K562 (cell line): ENCODE results near the gene SH3BP5L. TPM values are rescaled to one million over a fixed set of nuclear protein-coding genes. Genes with fewer than 3 reads are reported as not detected.
A peak's percentile ranks its signal among the peaks of the same experiment; 100 is the strongest.

ENCODE experiments used
- ATF7 ChIP-seq: fragments of 450-650 bp; IDR thresholded peaks from 2 replicates; pipeline ENCODE4 v1.7.1; 2014; ENCODE audit warnings: mild to moderate bottlenecking, moderate library complexity
- CBX3 ChIP-seq, 2 experiments: IDR thresholded peaks; 1 replicate in 1 of 2; 2 replicates in 1 of 2; pipeline ENCODE4 v1.6.1; 2012; ENCODE audit warnings: inconsistent platforms in 2 of 2, low read length in 2 of 2, borderline replicate concordance in 1 of 2, control low read depth in 1 of 2
- CHD1 ChIP-seq: fragments of 200-600 bp; sonication (generic); IDR thresholded peaks from one replicate; pipeline ENCODE4 v1.6.1; 2012; ENCODE audit warnings: mild to moderate bottlenecking, moderate library complexity, low read length, inconsistent platforms
- CXXC5 ChIP-seq: fragments of 250-450 bp; sonication (Bioruptor Pico); IDR thresholded peaks from 2 replicates; pipeline ENCODE4 v1.8.0; 2022; ENCODE audit warnings: inconsistent platforms, mild to moderate bottlenecking, moderate library complexity
- SMAD4 ChIP-seq: fragments of 250-450 bp; sonication (Bioruptor Pico); conservative IDR thresholded peaks from 2 replicates; pipeline ENCODE4 v1.8.0; 2021; ENCODE audit warnings: inconsistent platforms, mild to moderate bottlenecking, moderate library complexity
- SMARCA4 ChIP-seq: fragments of 450-650 bp; IDR thresholded peaks from 2 replicates; pipeline ENCODE4 v1.6.1; 2016
- ZNF41 ChIP-seq: fragments of 250-450 bp; sonication (Bioruptor Pico); conservative IDR thresholded peaks from 2 replicates; pipeline ENCODE4 v1.4.0; 2020; ENCODE audit warnings: mild to moderate bottlenecking
- polyA plus RNA-seq, 8 experiments: library from polyadenylated mRNA; depleted of rRNA in 4 of 8; stranded (reverse) in 5 of 8; unstranded in 3 of 8; fragments of >200 nt; fragmentation: Nextera tagmentation in 2 of 8; fragmentation: Illumina TruSeq in 1 of 8; extraction: Ambion mirVana in 2 of 8; extraction: Trizol in 1 of 8; gene quantifications; 2 replicates each; pipeline versions ENCODE4 v1.2.1 to v1.2.3, GENCODE V29; 2011 to 2014; ENCODE audit warnings: inconsistent platforms in 1 of 8, missing spikeins in 1 of 8
- total RNA-seq, 7 experiments: library from RNA; depleted of rRNA in 6 of 7; stranded (reverse); fragments of >200 nt in 6 of 7; fragmentation: Illumina TruSeq in 2 of 7; extraction: Trizol in 2 of 7; gene quantifications; 2 replicates each; pipeline versions ENCODE4 v1.2.1 to v1.2.3, GENCODE V29; 2011 to 2021; ENCODE audit warnings: low replicate concordance in 1 of 7
- TF ChIP-seq, protein P1 (sequence below): fragments of 450-650 bp; IDR thresholded peaks from 2 replicates; pipeline ENCODE4 v1.6.1; 2016; ENCODE audit warnings: mild to moderate bottlenecking
- TF ChIP-seq, protein P2 (sequence below): fragments of 450-650 bp; IDR thresholded peaks from 2 replicates; pipeline ENCODE4 v1.6.1; 2018; ENCODE audit not compliant: partially characterized antibody
- TF ChIP-seq, protein P3 (sequence below), 2 experiments: fragments of 450-650 bp; IDR thresholded peaks; 2 replicates each; pipeline ENCODE4 v1.6.1; 2016; ENCODE audit warnings: mild to moderate bottlenecking in 2 of 2, borderline replicate concordance in 1 of 2, low read depth in 1 of 2, moderate library complexity in 1 of 2
- TF ChIP-seq, protein P4 (sequence below): fragments of 450-650 bp; formaldehyde crosslinking; conservative IDR thresholded peaks from 2 replicates; pipeline ENCODE4 v1.4.0; 2022; ENCODE audit warnings: mild to moderate bottlenecking, missing genetic modification characterization

Gene SH3BP5L
- total and polyA plus RNA-seq, 9 of the 15 experiments (the other 6 are each of a cell fraction or from before 2014, with no cell fraction given) = 1.9 to 26.5 (median 15.8) TPM

DNA sequence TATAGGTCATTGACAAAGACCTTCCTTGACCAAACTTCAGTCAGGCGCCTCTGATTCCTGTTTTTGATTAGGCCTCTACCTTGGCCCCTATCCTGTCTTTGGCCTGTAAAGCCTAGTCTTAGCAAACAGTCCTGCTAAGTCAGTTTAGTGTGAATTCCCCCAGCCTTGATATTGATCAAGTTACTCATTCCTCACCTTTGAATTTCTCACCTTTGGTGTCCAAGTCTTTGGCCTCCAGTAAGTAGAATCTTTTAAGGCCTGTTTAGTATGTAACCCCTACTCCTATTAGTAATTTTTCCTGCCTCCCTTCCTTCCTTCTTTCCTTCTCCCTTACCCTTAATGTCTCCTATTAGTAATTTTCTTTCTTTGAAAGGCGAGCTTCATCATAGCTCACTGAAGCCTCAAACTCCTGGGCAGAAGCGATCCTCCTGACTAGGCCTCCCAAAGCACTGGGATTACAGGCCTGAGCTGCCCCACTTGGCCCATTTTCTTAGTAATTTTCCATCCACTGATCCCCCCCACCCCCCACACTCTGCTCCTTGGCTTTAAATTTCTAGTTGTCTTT is 46.2 kb upstream of the SH3BP5L start (continued):
- TF ChIP-seq CBX3 (IDR thresholded peaks at IDR 0.05; ENCODE audit: borderline replicate concordance in 1 of 2, low read length in 2 of 2) (no peak), ZNF41 (CRISPR knock-in tag) (no peak), SMARCA4 (peak; percentile 18; the same call in 1 of the 2 replicates), SMAD4 (CRISPR knock-in tag) (0 out of 2 replicates have a peak, but pooled peaks have one; percentile 11), CXXC5 (CRISPR knock-in tag) (0 out of 2 replicates have a peak, but pooled peaks have one; percentile 23), CHD1 (no peak), ATF7 (no peak)
- TF ChIP-seq, protein P1, sequence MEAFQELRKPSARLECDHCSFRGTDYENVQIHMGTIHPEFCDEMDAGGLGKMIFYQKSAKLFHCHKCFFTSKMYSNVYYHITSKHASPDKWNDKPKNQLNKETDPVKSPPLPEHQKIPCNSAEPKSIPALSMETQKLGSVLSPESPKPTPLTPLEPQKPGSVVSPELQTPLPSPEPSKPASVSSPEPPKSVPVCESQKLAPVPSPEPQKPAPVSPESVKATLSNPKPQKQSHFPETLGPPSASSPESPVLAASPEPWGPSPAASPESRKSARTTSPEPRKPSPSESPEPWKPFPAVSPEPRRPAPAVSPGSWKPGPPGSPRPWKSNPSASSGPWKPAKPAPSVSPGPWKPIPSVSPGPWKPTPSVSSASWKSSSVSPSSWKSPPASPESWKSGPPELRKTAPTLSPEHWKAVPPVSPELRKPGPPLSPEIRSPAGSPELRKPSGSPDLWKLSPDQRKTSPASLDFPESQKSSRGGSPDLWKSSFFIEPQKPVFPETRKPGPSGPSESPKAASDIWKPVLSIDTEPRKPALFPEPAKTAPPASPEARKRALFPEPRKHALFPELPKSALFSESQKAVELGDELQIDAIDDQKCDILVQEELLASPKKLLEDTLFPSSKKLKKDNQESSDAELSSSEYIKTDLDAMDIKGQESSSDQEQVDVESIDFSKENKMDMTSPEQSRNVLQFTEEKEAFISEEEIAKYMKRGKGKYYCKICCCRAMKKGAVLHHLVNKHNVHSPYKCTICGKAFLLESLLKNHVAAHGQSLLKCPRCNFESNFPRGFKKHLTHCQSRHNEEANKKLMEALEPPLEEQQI = no peak
- TF ChIP-seq, protein P2, sequence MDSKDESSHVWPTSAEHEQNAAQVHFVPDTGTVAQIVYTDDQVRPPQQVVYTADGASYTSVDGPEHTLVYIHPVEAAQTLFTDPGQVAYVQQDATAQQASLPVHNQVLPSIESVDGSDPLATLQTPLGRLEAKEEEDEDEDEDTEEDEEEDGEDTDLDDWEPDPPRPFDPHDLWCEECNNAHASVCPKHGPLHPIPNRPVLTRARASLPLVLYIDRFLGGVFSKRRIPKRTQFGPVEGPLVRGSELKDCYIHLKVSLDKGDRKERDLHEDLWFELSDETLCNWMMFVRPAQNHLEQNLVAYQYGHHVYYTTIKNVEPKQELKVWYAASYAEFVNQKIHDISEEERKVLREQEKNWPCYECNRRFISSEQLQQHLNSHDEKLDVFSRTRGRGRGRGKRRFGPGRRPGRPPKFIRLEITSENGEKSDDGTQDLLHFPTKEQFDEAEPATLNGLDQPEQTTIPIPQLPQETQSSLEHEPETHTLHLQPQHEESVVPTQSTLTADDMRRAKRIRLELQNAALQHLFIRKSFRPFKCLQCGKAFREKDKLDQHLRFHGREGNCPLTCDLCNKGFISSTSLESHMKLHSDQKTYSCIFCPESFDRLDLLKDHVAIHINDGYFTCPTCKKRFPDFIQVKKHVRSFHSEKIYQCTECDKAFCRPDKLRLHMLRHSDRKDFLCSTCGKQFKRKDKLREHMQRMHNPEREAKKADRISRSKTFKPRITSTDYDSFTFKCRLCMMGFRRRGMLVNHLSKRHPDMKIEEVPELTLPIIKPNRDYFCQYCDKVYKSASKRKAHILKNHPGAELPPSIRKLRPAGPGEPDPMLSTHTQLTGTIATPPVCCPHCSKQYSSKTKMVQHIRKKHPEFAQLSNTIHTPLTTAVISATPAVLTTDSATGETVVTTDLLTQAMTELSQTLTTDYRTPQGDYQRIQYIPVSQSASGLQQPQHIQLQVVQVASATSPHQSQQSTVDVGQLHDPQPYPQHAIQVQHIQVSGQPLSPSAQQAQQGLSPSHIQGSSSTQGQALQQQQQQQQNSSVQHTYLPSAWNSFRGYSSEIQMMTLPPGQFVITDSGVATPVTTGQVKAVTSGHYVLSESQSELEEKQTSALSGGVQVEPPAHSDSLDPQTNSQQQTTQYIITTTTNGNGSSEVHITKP = no peak
- TF ChIP-seq, protein P3, sequence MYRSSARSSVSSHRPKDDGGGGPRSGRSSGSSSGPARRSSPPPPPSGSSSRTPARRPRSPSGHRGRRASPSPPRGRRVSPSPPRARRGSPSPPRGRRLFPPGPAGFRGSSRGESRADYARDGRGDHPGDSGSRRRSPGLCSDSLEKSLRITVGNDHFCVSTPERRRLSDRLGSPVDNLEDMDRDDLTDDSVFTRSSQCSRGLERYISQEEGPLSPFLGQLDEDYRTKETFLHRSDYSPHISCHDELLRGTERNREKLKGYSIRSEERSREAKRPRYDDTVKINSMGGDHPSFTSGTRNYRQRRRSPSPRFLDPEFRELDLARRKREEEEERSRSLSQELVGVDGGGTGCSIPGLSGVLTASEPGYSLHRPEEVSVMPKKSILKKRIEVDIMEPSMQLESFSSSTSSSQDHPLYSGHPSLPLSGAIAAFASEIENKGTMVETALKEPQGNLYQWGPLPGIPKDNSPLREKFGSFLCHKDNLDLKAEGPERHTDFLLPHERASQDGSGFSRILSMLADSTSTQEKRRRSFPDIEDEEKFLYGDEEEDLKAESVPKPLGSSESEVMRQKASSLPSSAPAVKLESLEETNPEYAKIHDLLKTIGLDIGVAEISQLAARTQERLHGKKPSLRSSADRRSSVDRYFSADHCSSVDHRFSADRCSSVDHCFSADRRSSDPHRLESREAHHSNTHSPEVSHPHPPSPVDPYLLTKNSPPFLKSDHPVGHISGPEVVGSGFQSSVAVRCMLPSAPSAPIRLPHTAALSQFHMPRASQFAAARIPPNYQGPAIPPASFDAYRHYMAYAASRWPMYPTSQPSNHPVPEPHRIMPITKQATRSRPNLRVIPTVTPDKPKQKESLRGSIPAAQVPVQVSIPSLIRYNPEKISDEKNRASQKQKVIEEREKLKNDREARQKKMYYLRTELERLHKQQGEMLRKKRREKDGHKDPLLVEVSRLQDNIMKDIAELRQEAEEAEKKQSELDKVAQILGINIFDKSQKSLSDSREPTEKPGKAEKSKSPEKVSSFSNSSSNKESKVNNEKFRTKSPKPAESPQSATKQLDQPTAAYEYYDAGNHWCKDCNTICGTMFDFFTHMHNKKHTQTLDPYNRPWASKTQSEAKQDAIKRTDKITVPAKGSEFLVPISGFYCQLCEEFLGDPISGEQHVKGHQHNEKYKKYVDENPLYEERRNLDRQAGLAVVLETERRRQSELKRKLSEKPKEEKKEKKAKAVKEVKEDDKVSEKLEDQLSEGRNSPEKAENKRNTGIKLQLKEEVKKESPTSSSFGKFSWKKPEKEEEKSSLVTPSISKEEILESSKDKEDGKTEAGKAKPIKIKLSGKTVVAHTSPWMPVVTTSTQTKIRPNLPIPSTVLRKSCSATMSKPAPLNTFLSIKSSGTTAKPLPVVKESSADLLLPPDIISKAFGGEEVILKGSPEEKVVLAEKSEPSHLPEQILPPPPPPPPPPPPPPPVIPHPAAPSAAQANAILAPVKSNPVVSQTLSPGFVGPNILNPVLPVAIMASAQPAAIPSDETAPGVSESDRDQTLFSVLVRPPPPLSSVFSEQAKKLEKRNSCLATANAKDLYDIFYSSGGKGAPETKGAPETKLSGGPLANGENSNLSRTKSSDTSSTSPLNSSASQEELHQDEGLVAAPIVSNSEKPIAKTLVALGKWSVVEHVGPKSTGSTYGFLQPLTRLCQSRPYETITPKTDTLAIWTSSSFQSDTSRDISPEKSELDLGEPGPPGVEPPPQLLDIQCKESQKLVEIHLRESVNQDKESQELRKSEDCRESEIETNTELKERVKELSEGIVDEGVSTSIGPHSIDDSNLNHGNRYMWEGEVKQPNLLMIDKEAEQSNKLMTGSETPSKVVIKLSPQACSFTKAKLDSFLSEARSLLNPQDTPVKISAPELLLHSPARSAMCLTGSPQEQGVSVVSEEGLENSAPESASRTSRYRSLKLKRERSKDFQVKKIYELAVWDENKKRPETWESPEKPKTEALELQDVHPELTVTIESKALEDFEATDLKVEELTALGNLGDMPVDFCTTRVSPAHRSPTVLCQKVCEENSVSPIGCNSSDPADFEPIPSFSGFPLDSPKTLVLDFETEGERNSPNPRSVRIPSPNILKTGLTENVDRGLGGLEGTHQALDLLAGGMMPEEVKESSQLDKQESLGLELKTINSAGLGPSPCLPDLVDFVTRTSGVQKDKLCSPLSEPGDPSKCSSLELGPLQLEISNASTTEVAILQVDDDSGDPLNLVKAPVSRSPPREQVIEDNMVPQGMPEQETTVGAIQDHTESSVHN (IDR thresholded peaks at IDR 0.05; ENCODE audit: borderline replicate concordance in 1 of 2, low read depth in 1 of 2) = no peak
- TF ChIP-seq, protein P4, sequence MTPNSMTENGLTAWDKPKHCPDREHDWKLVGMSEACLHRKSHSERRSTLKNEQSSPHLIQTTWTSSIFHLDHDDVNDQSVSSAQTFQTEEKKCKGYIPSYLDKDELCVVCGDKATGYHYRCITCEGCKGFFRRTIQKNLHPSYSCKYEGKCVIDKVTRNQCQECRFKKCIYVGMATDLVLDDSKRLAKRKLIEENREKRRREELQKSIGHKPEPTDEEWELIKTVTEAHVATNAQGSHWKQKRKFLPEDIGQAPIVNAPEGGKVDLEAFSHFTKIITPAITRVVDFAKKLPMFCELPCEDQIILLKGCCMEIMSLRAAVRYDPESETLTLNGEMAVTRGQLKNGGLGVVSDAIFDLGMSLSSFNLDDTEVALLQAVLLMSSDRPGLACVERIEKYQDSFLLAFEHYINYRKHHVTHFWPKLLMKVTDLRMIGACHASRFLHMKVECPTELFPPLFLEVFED = 0 out of 2 replicates have a peak, but pooled peaks have one; percentile 56
